ENCODE results near the gene C1QL4.

The C1QL4 gene

GRCh38 chr12:49298160-49298559, 38.8 kb downstream of the C1QL4 start:
- TF ChIP-seq CTCF (IDR thresholded peaks at IDR 0.05; ENCODE audit: low read depth, low read length), result peak; percentile 12
- no peak for TF ChIP-seq MAX (IDR thresholded peaks at IDR 0.05; ENCODE audit: low read depth, low read length)
- TF ChIP-seq POLR2A (IDR thresholded peaks at IDR 0.05; ENCODE audit: extremely low read depth, insufficient read length), result no peak
- no peak for TF ChIP-seq MYC (IDR thresholded peaks at IDR 0.05; ENCODE audit: low read depth, low read length)
- no peak overlapping the region for H3K4me3 ChIP-seq (ENCODE audit: low read depth, low read length)
- DNase-seq (ENCODE audit: low read depth), result peak; percentile 44

- TF ChIP-seq MAX (IDR thresholded peaks at IDR 0.05; ENCODE audit: low read depth, low read length) (no peak), CTCF (IDR thresholded peaks at IDR 0.05; ENCODE audit: low read depth, low read length) (no peak), POLR2A (IDR thresholded peaks at IDR 0.05; ENCODE audit: extremely low read depth, insufficient read length) (no peak), MYC (IDR thresholded peaks at IDR 0.05; ENCODE audit: low read depth, low read length) (no peak)
- no peak overlapping the region for H3K4me3 ChIP-seq (ENCODE audit: low read depth, low read length)
- no peak for DNase-seq (ENCODE audit: low read depth)
These were observed 39.3 kb downstream of the C1QL4 start for GRCh38 chr12:49297695-49298060.

GRCh38 chr12:49296836-49297694, 39.9 kb downstream of the C1QL4 start:
- TF ChIP-seq POLR2A (IDR thresholded peaks at IDR 0.05; ENCODE audit: extremely low read depth, insufficient read length) (no peak), CTCF (IDR thresholded peaks at IDR 0.05; ENCODE audit: low read depth, low read length) (no peak), MYC (IDR thresholded peaks at IDR 0.05; ENCODE audit: low read depth, low read length) (no peak), MAX (IDR thresholded peaks at IDR 0.05; ENCODE audit: low read depth, low read length) (no peak)
- DNase-seq (ENCODE audit: low read depth), result peak; percentile 81
- no peak overlapping the region for H3K4me3 ChIP-seq (ENCODE audit: low read depth, low read length)

GRCh38 chr12:49296034-49296835, 40.8 kb downstream of the C1QL4 start:
- no peak overlapping the region for H3K4me3 ChIP-seq (ENCODE audit: low read depth, low read length)
- DNase-seq (ENCODE audit: low read depth), result peak; percentile 43
- TF ChIP-seq CTCF (IDR thresholded peaks at IDR 0.05; ENCODE audit: low read depth, low read length) (peak; percentile 70), MAX (IDR thresholded peaks at IDR 0.05; ENCODE audit: low read depth, low read length) (no peak)

- DNase-seq (ENCODE audit: low read depth), result peak; percentile 74
- TF ChIP-seq MYC (IDR thresholded peaks at IDR 0.05; ENCODE audit: low read depth, low read length) (no peak), MAX (IDR thresholded peaks at IDR 0.05; ENCODE audit: low read depth, low read length) (no peak), POLR2A (IDR thresholded peaks at IDR 0.05; ENCODE audit: extremely low read depth, insufficient read length) (no peak), CTCF (IDR thresholded peaks at IDR 0.05; ENCODE audit: low read depth, low read length) (peak; percentile 20)
- H3K4me3 ChIP-seq (ENCODE audit: low read depth, low read length), result no peak within 1 kb of the TSS
These were observed 41.7 kb downstream of the C1QL4 start, which contains the start of gene PRPH for GRCh38 chr12:49295082-49295936. Gene PRPH, plus strand, starts transcription at chr12:49295147. Its CDS starts 54 bp downstream, at chr12:49295201.

Measured in NB4 (cell line).